Measurements from ENCODE around the gene NCS1.

DNA sequence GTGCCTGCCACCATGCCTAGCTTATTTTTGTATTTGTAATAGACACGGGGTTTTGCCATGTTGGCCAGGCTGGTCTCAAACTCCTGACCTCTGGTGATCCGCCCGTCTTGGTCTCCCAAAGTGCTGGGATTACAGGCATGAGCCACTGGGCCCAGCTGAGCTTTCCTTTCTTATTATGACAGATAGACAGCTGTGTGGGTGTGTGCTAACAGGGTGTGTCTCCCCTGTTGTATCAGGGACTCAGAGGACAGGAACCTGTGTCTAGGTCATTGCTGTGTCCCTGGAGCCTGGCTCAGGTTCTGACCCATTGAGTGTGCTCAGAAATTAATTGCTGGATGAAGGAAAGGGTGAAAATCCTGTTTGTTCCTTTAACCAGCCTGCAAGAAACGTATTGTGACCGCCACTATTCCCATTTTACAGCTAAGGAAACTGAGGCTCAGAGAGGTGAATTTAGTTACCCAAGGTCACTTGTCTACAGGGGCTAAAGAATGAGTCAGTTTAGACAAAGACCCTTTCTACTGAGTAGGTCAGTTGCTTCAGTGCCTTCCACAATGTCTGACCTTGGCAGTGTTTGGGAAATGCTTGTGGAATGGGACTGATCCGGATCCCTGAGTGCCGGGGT is 16.8 kb downstream of the NCS1 start:
- TF ChIP-seq EZH2 (IDR thresholded peaks at IDR 0.05; ENCODE audit: insufficient read depth, poor library complexity, severe bottlenecking) (no peak), EZH2phosphoT487 (IDR thresholded peaks at IDR 0.05; ENCODE audit: insufficient read depth, low read depth) (no peak)
